SH-SY5Y (cell line): ENCODE measurements around the gene GTF2IRD1.

Experiments
- GATA2 ChIP-seq: IDR thresholded peaks from 2 replicates; pipeline ENCODE4 v1.6.1; 2011; ENCODE audit warnings: mild to moderate bottlenecking, low read depth, low read length
- GATA3 ChIP-seq: IDR thresholded peaks from 2 replicates; pipeline ENCODE4 v1.6.1; 2011; ENCODE audit warnings: low read depth, mild to moderate bottlenecking, low read length, moderate library complexity

- TF ChIP-seq GATA2: no peak
- no peak for TF ChIP-seq GATA3
These were observed 25.7 kb upstream of the GTF2IRD1 start for GRCh38 chr7:74428023-74428422.
